Hepatocyte (in vitro differentiated cells): ENCODE data around the gene C2CD4A. TPM values are rescaled to one million over a fixed set of nuclear protein-coding genes. Genes with fewer than 3 reads are reported as not detected.

Experiments
- DNase-seq: peaks from one replicate; pipeline ENCODE4 v3.0.0-alpha.2; 2016; ENCODE audit warnings: low spot score
- H2AFZ ChIP-seq: fragments of 200-600 bp; sonication (generic); 2 replicates; pipeline ENCODE4 v1.6.0; 2016; ENCODE audit warnings: antibody characterized with exemption, mild to moderate bottlenecking
- H3K27ac ChIP-seq: fragments of 200-600 bp; sonication (generic); 2 replicates; pipeline ENCODE4 v1.5.1; 2016; ENCODE audit warnings: mild to moderate bottlenecking
- H3K27me3 ChIP-seq: fragments of 200-600 bp; sonication (generic); 2 replicates; pipeline ENCODE4 v1.6.1; 2016
- H3K36me3 ChIP-seq: fragments of 200-600 bp; sonication (generic); replicated peaks from 2 replicates; pipeline ENCODE4 v1.5.1; 2016; ENCODE audit warnings: low read depth; ENCODE audit not compliant: insufficient read depth
- H3K4me1 ChIP-seq: fragments of 200-600 bp; sonication (generic); 2 replicates; pipeline ENCODE4 v1.5.1; 2016; ENCODE audit warnings: mild to moderate bottlenecking, moderate library complexity; ENCODE audit not compliant: insufficient read depth
- H3K4me2 ChIP-seq: fragments of 200-600 bp; sonication (generic); 2 replicates; pipeline ENCODE4 v1.6.0; 2016
- H3K4me3 ChIP-seq: fragments of 200-600 bp; sonication (generic); 2 replicates; pipeline ENCODE4 v1.5.1; 2016; ENCODE audit warnings: mild to moderate bottlenecking
- H3K79me2 ChIP-seq: fragments of 200-600 bp; sonication (generic); 2 replicates; pipeline ENCODE4 v1.6.0; 2017; ENCODE audit warnings: mild to moderate bottlenecking
- H3K9me2 ChIP-seq: fragments of 200-600 bp; sonication (generic); replicated peaks from 2 replicates; pipeline ENCODE4 v1.6.0; 2017; ENCODE audit warnings: mild to moderate bottlenecking; ENCODE audit not compliant: insufficient read depth
- H3K9me3 ChIP-seq: fragments of 200-600 bp; sonication (generic); 2 replicates; pipeline ENCODE4 v1.5.1; 2016; ENCODE audit warnings: low read depth, mild to moderate bottlenecking
- H4K20me1 ChIP-seq: fragments of 200-600 bp; sonication (generic); 2 replicates; pipeline ENCODE4 v1.6.0; 2016; ENCODE audit warnings: mild to moderate bottlenecking; ENCODE audit not compliant: insufficient read depth, poor library complexity, severe bottlenecking
- EZH2 ChIP-seq: fragments of 200-600 bp; sonication (generic); IDR thresholded peaks from 2 replicates; pipeline ENCODE4 v1.6.1; 2016; ENCODE audit warnings: antibody characterized with exemption, mild to moderate bottlenecking, borderline replicate concordance
- EZH2phosphoT487 ChIP-seq: fragments of 200-600 bp; sonication (generic); IDR thresholded peaks from one replicate; pipeline ENCODE4 v1.6.1; 2018; ENCODE audit warnings: antibody characterized with exemption, mild to moderate bottlenecking, low read depth, moderate library complexity; ENCODE audit not compliant: unreplicated experiment, severe bottlenecking
- WGBS: methylation state at CpG from one replicate; pipeline ENCODE4 v1.1.6; 2016; ENCODE audit warnings: low lambda C conversion rate; ENCODE audit errors: missing lambda C conversion rate; 5-methylcytosine and 5-hydroxymethylcytosine counted together
- polyA plus RNA-seq: library from polyadenylated mRNA; unstranded; fragments of >200 nt; fragmentation: Nextera tagmentation; extraction: Ambion mirVana; gene quantifications from 2 replicates; pipeline ENCODE4 v1.2.1, GENCODE V29; 2016
- total RNA-seq: library from RNA; depleted of rRNA; stranded (reverse); fragments of >200 nt; gene quantifications from 2 replicates; pipeline ENCODE4 v1.2.3, GENCODE V29; 2014
- TF ChIP-seq, protein P1 (sequence below): fragments of 200-600 bp; sonication (generic); IDR thresholded peaks from 2 replicates; pipeline ENCODE4 v1.5.1; 2016; ENCODE audit warnings: antibody characterized with exemption, mild to moderate bottlenecking; ENCODE audit not compliant: poor library complexity

C2CD4A gene
- total and polyA plus RNA-seq, 2 experiments from 2014 or later, result 0.13 to 0.60 TPM

DNA sequence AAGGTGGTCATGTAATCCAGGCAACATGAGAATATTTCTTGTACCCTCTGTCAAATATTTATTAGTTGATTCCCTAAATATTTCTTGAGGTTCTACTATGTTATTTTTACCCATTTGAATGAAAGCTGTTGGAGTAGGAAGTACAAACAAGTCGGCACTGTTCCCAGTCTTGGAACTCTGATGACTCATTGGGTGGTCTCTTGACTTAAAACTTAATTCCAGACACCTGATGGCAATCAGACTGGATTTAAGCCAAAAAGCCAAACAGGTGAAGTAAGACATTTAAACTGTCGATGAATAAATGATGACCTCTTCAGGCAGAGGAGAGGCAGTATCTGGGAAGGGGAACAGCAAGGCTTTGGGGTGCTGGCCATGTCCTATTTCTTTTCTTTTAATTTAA lies 22.8 kb downstream of the C2CD4A start:
- Histone ChIP-seq H3K4me2 (no peak overlapping the region), H3K9me3 (no peaks in the 10 kb centered on the region), H3K27ac (no peak overlapping the region), H3K27me3 (no peaks in the 10 kb centered on the region), H4K20me1 (no peaks in the 10 kb centered on the region), H3K79me2 (no peaks in the 10 kb centered on the region), H3K36me3 (no peaks in the 10 kb centered on the region), H2AFZ (no peak overlapping the region), H3K9me2 (no peaks in the 10 kb centered on the region), H3K4me1 (no peaks in the 10 kb centered on the region), H3K4me3 (no peak overlapping the region)
- no peak for TF ChIP-seq EZH2
- TF ChIP-seq, protein P1, sequence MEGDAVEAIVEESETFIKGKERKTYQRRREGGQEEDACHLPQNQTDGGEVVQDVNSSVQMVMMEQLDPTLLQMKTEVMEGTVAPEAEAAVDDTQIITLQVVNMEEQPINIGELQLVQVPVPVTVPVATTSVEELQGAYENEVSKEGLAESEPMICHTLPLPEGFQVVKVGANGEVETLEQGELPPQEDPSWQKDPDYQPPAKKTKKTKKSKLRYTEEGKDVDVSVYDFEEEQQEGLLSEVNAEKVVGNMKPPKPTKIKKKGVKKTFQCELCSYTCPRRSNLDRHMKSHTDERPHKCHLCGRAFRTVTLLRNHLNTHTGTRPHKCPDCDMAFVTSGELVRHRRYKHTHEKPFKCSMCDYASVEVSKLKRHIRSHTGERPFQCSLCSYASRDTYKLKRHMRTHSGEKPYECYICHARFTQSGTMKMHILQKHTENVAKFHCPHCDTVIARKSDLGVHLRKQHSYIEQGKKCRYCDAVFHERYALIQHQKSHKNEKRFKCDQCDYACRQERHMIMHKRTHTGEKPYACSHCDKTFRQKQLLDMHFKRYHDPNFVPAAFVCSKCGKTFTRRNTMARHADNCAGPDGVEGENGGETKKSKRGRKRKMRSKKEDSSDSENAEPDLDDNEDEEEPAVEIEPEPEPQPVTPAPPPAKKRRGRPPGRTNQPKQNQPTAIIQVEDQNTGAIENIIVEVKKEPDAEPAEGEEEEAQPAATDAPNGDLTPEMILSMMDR, result no peak
- no peak for TF ChIP-seq EZH2phosphoT487
- 59% methylated on average over 2 of the region's 2 CpGs for WGBS
- no peak for DNase-seq

DNA sequence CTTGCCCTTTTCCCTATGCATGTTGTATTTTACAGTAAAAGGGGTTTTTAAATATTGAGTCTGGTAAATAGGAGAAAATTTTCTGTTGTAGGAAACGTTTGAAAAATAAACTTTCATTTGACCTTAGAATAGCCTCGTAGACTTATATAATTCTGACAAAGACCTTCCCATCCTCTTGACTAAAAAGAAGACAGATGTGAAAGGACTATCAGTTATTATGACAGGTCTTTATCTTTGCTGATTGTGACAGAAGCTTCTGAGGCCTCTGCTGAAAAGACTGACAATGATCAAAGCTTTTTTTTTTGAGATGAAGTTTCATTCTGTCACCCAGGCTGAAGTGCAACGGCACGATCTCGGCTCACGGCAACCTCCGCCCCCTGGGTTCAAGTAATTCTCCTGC lies 24.2 kb downstream of the C2CD4A start:
- Histone ChIP-seq H3K9me2 (no peaks in the 10 kb centered on the region), H3K4me1 (no peaks in the 10 kb centered on the region), H3K79me2 (no peaks in the 10 kb centered on the region), H3K9me3 (no peaks in the 10 kb centered on the region), H4K20me1 (no peaks in the 10 kb centered on the region), H3K27me3 (no peaks in the 10 kb centered on the region), H3K4me3 (no peak overlapping the region), H2AFZ (no peak overlapping the region), H3K36me3 (no peaks in the 10 kb centered on the region), H3K27ac (no peak overlapping the region), H3K4me2 (no peak overlapping the region)
- no peak for DNase-seq
- WGBS, result 87% methylated on average over 7 of the region's 7 CpGs
- TF ChIP-seq, protein P1, result no peak
- no peak for TF ChIP-seq EZH2
- no peak for TF ChIP-seq EZH2phosphoT487

DNA sequence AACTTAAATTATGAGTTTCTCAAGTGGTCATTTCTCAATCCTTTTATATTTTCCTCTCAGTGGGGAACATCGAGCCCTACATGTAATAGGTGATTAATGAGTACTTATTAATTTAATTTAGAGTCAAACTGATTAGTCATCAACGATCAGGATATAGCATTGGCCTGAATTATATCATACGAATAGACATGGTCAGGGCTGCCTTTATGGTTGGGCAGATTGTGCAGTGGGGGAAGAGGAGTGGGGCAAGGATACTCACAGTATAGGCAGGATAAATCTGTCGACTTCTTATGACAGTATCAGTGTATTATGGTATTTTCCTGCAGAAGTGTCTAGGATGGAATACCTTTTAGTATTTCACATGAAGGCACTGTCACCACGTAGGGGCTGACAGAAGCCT lies 27.0 kb downstream of the C2CD4A start:
- Histone ChIP-seq H3K9me2 (no peaks in the 10 kb centered on the region), H3K27me3 (no peaks in the 10 kb centered on the region), H3K4me2 (no peak overlapping the region), H3K9me3 (no peaks in the 10 kb centered on the region), H3K4me3 (no peak overlapping the region), H3K79me2 (no peaks in the 10 kb centered on the region), H4K20me1 (no peaks in the 10 kb centered on the region), H3K36me3 (no peaks in the 10 kb centered on the region), H2AFZ (no peak overlapping the region), H3K27ac (no peak overlapping the region), H3K4me1 (no peaks in the 10 kb centered on the region)
- no peak for DNase-seq
- WGBS, result 88% methylated on average over 5 of the region's 5 CpGs
- TF ChIP-seq EZH2 (no peak), EZH2phosphoT487 (no peak)
- TF ChIP-seq, protein P1, result no peak

DNA sequence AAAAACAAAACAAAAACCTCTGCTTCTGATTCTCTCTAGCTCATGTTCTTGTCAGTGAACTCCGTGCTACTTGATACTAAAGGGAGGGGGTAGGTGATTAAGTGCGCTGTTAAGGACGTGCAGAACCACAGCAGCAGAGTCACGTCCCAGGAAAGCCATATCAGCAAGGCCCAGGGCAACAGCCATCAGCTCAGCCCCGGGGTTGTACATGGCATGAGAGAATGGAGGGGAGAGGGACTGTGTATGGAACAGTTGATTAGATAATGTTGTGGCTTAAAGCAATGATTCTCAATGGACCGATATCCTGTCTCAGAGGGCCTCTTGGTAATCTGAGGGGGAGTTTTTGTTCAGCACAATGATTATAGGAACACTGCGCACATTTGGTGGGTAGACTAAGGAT lies 27.6 kb downstream of the C2CD4A start:
- no peaks in the 10 kb centered on the region for H3K4me1 ChIP-seq
- no peaks in the 10 kb centered on the region for H3K9me2 ChIP-seq
- H3K27ac ChIP-seq, result no peak overlapping the region
- no peak for DNase-seq
- no peak overlapping the region for H3K4me2 ChIP-seq
- WGBS, result 54% methylated on average over 7 of the region's 7 CpGs
- no peaks in the 10 kb centered on the region for H3K27me3 ChIP-seq
- no peaks in the 10 kb centered on the region for H4K20me1 ChIP-seq
- TF ChIP-seq EZH2 (no peak), EZH2phosphoT487 (no peak)
- TF ChIP-seq, protein P1, result no peak
- no peak overlapping the region for H3K4me3 ChIP-seq
- H2AFZ ChIP-seq, result no peak overlapping the region
- no peaks in the 10 kb centered on the region for H3K9me3 ChIP-seq
- no peaks in the 10 kb centered on the region for H3K79me2 ChIP-seq
- no peaks in the 10 kb centered on the region for H3K36me3 ChIP-seq
